ENCODE results near the gene POLD3.

POLD3 gene

DNA sequence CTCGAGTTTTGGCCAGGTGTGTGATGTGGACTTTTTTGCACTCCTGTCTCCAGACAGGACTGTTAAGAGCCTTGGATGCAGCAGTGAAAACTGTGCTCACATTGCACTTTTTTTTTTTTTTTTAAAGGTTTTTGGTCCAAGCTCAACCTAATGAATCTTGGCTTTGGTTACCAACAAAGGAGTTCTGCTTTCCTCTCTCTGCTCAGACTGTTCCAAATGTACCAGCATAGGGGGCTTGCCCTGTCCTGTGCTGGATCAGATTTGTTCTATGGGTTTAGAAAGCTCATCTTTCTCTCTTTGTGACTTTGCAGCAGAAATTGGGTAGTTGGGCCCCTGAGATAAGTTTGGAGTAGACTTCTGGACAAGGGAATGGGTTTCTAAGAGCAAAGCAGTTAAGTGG, 45.3 kb downstream of the POLD3 start:
- no peak for DNase-seq (ENCODE audit: extremely low read depth, low read depth)
- TF ChIP-seq, protein P1, sequence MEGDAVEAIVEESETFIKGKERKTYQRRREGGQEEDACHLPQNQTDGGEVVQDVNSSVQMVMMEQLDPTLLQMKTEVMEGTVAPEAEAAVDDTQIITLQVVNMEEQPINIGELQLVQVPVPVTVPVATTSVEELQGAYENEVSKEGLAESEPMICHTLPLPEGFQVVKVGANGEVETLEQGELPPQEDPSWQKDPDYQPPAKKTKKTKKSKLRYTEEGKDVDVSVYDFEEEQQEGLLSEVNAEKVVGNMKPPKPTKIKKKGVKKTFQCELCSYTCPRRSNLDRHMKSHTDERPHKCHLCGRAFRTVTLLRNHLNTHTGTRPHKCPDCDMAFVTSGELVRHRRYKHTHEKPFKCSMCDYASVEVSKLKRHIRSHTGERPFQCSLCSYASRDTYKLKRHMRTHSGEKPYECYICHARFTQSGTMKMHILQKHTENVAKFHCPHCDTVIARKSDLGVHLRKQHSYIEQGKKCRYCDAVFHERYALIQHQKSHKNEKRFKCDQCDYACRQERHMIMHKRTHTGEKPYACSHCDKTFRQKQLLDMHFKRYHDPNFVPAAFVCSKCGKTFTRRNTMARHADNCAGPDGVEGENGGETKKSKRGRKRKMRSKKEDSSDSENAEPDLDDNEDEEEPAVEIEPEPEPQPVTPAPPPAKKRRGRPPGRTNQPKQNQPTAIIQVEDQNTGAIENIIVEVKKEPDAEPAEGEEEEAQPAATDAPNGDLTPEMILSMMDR (IDR thresholded peaks at IDR 0.05; ENCODE audit: low read depth, low read length), result no peak

DNA sequence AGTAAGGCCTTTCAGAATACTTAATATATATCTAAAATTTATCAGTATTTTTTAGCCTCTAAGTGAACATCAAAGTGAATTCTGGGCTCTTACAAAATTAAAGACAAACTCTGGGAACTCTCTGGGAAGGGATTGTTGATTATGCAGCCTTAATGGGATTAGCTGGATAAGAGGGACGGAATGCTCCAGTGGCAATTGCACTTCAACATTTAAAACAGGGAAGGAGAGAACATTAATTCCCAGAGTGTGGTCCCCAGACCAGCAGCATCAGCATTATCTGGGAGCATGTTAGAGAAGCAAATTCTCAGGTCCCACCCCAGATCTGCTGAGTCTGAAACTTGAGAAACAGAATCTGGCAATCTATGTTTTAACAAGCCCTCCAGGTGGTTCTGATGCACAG, 46.5 kb downstream of the POLD3 start:
- no peak for DNase-seq (ENCODE audit: extremely low read depth, low read depth)
- TF ChIP-seq, protein P1 (IDR thresholded peaks at IDR 0.05; ENCODE audit: low read depth, low read length), result no peak

- no peak for DNase-seq (ENCODE audit: extremely low read depth, low read depth)
- TF ChIP-seq, protein P1 (IDR thresholded peaks at IDR 0.05; ENCODE audit: low read depth, low read length), result no peak
These were observed 47.2 kb downstream of the POLD3 start for GRCh38 chr11:74639533-74639932.

GRCh38 chr11:74641289-74641688, 48.9 kb downstream of the POLD3 start:
- no peak for DNase-seq (ENCODE audit: extremely low read depth, low read depth)
- TF ChIP-seq, protein P1 (IDR thresholded peaks at IDR 0.05; ENCODE audit: low read depth, low read length), result no peak

DNA sequence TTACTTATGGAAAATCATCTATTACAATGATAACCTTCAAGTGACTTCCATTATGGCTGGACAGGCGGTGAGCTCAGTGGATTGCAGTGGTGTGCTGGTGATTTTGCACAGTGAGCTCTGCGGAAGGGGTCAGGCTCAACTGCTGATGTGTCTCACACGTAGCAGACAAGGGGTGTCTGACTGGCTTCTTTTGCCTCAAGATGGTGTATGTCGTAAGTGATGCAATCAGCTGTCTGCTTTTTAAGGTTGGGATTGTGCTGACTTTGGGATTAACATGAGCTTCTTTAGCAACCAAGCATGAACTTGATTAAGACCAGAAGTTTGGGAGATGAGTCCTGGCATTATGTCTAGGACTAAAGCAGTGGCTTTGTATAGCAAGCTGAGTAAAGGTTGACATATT, 49.5 kb downstream of the POLD3 start:
- peak; percentile 68 for DNase-seq (ENCODE audit: extremely low read depth, low read depth)
- TF ChIP-seq, protein P1 (IDR thresholded peaks at IDR 0.05; ENCODE audit: low read depth, low read length), result no peak

GRCh38 chr11:74642912-74643311, 50.5 kb downstream of the POLD3 start:
- TF ChIP-seq, protein P1 (IDR thresholded peaks at IDR 0.05; ENCODE audit: low read depth, low read length), result no peak
- no peak for DNase-seq (ENCODE audit: extremely low read depth, low read depth)

DNA sequence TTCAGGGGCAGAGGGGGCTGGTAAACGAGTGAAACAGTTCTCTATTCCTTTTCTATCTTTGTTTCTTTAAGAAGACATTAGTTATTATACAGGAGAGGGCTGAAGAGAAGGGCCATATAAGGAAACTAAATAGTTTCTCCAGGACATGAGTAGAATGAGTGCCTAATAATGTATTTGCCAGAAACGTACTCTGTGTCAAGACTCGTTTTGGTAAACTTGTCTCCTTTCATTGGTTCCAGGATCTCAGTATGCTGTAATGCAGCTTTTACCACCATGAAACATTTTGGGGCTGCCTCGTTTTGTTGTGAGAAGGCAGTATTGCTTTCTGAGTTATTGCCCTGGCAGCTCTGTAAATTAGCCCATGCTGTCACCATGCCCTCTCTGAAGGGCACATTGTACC, 51.7 kb downstream of the POLD3 start:
- no peak for DNase-seq (ENCODE audit: extremely low read depth, low read depth)
- TF ChIP-seq, protein P1 (IDR thresholded peaks at IDR 0.05; ENCODE audit: low read depth, low read length), result no peak

Measured in AG09319 (cell line).